ENCODE results near the gene CALY. TPM values are rescaled to one million over a fixed set of nuclear protein-coding genes. Genes with fewer than 3 reads are reported as not detected.

Gene CALY
- total RNA-seq, 1 experiment from 2014 or later, result 0.47 TPM

DNA sequence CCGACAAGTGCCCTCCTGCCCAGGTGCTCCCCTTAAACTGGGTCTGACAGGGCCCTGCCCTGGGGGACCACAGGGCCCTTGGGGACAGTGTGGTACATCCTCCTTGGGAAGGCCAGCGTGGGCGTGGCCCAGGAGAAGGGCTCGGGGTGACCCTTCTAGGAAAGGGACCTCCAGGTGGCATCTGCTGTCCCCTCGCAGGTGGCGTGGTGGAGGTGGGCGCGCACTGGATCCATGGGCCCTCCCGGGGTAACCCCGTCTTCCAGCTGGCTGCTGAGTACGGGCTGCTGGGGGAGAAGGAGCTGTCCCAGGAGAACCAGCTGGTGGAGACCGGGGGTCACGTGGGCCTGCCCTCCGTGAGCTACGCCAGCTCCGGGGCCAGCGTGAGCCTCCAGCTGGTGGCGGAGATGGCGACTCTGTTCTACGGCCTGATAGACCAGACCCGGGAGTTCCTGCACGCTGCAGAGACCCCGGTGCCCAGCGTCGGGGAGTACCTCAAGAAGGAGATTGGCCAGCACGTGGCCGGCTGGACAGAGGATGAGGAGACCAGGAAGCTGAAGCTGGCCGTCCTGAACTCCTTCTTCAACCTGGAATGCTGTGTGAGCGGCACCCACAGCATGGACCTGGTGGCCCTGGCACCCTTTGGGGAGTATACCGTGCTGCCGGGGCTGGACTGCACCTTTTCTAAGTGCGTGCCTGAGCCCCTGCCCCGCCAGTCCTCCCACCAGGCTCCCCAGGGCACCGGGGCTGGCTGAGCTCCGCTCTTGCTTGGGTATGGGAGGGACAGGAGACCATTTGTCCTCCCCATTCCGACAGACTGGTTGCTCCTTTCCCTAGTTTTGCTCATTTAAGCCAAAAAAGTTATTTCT lies 43.3 kb upstream of the CALY start:
- RAD21 ChIA-PET (ENCODE audit: low non-redundant PET in 1 of 2, low total read pairs in 2 of 2, uncharacterized antibody in 2 of 2, unreplicated experiment in 2 of 2), result no interaction called here
- H2AFZ ChIP-seq (ENCODE audit: low read depth, low read length, poor library complexity, severe bottlenecking), result no peak overlapping the region
- peak overlapping the region; percentile 28 to 46 for H3K4me3 ChIP-seq (replicated peaks in 1 of 2; ENCODE audit: low read depth in 1 of 2, low read length in 2 of 2)
- BruUV-seq (replicated peaks), result no TSS peak
- H3K9ac ChIP-seq (ENCODE audit: low read length), result no peak overlapping the region
- peaks cover 0 to 6% of the 10 kb centered on the region in 2 experiments; a peak in 1 of 4 replicates for H3K4me1 ChIP-seq (ENCODE audit: control insufficient read depth in 1 of 2, insufficient read depth in 2 of 2, low read length in 2 of 2)
- no peaks in the 10 kb centered on the region for H3K9me3 ChIP-seq (ENCODE audit: control insufficient read depth in 1 of 2, insufficient read depth in 1 of 2, low read depth in 1 of 2, low read length in 2 of 2)
- peak; percentile 8; the same call in 1 of the 2 replicates for ATAC-seq
- no peaks in the 10 kb centered on the region for H4K20me1 ChIP-seq (ENCODE audit: insufficient read depth)
- TF ChIP-seq ZNF274 (IDR thresholded peaks at IDR 0.05; ENCODE audit: low read depth, low read length), result no peak
- no peak for TF ChIP-seq EGR1 (IDR thresholded peaks at IDR 0.05; ENCODE audit: low read depth)
- no peak for TF ChIP-seq ZBTB33 (IDR thresholded peaks at IDR 0.05; ENCODE audit: extremely low read depth, insufficient replicate concordance, low read length)
- TF ChIP-seq EZH2phosphoT487 (IDR thresholded peaks at IDR 0.05; ENCODE audit: borderline replicate concordance), result no peak
- no peak for TF ChIP-seq REST (IDR thresholded peaks at IDR 0.05; ENCODE audit: low read depth)
- TF ChIP-seq CEBPB (IDR thresholded peaks at IDR 0.05; ENCODE audit: low read depth), result no peak
- no peak for TF ChIP-seq JUND (IDR thresholded peaks at IDR 0.05)
- TF ChIP-seq ATF3 (IDR thresholded peaks at IDR 0.05), result no peak
- no peak for TF ChIP-seq TCF7L2 (IDR thresholded peaks at IDR 0.05; ENCODE audit: borderline replicate concordance, extremely low read depth, insufficient read depth, insufficient read length)
- intact Hi-C loops (cut with micrococcal nuclease), result no loop called here
- CTCF ChIA-PET, result no interaction called here
- no peaks in the 10 kb centered on the region for H3K27me3 ChIP-seq (ENCODE audit: insufficient read depth, low read length)
- no peaks in the 10 kb centered on the region for H3K36me3 ChIP-seq (ENCODE audit: control insufficient read depth in 1 of 2, insufficient read depth in 2 of 2, low read length in 2 of 2)
- H3K9me2 ChIP-seq (ENCODE audit: insufficient read depth), result no peaks in the 10 kb centered on the region
- POLR2A ChIA-PET, result no interaction called here
- no peak for DNase-seq (ENCODE audit: low read depth, low spot score)
- H3K79me2 ChIP-seq (ENCODE audit: insufficient read depth, low read length), result no peaks in the 10 kb centered on the region
- no peak overlapping the region for H3K27ac ChIP-seq (ENCODE audit: low read depth, low read length)
- H3K4me2 ChIP-seq (ENCODE audit: low read length), result peak overlapping the region; percentile 62

Data from HCT116 (cell line).